ENCODE results near the gene ZNF775.

The ZNF775 gene

GRCh38 chr7:150371996-150372270 lies 7.2 kb upstream of the ZNF775 start:
- no peak for DNase-seq
- no peak for TF ChIP-seq CTCF (IDR thresholded peaks at IDR 0.05; ENCODE audit: low read depth, low read length, missing control alignments)
- in situ Hi-C loops (cut with HindIII; ENCODE audit: low pct_ligation_motif_present, low sequenced_read_pairs), result no loop called here

GRCh38 chr7:150372271-150373048 lies 6.7 kb upstream of the ZNF775 start:
- H3K27ac ChIP-seq, result no peak overlapping the region
- H3K36me3 ChIP-seq (replicated peaks), result peaks cover 30% of the 10 kb centered on the region
- H3K4me3 ChIP-seq (ENCODE audit: low read depth, low read length), result no peak overlapping the region
- in situ Hi-C loops (cut with HindIII; ENCODE audit: low pct_ligation_motif_present, low sequenced_read_pairs), result no loop called here
- no peak for DNase-seq
- no peaks in the 10 kb centered on the region for H3K27me3 ChIP-seq (replicated peaks)
- TF ChIP-seq CTCF (IDR thresholded peaks at IDR 0.05; ENCODE audit: low read depth, low read length, missing control alignments), result no peak

More at GRCh38 chr7:150371996-150372270, 7.2 kb upstream of the ZNF775 start:
- Histone ChIP-seq H3K36me3 (replicated peaks) (peaks cover 30% of the 10 kb centered on the region), H3K27me3 (replicated peaks) (no peaks in the 10 kb centered on the region), H3K4me3 (ENCODE audit: low read depth, low read length) (no peak overlapping the region), H3K27ac (no peak overlapping the region)

- Histone ChIP-seq H3K27me3 (replicated peaks) (no peaks in the 10 kb centered on the region), H3K36me3 (replicated peaks) (peaks cover 30% of the 10 kb centered on the region), H3K4me3 (ENCODE audit: low read depth, low read length) (no peak overlapping the region), H3K27ac (no peak overlapping the region)
- TF ChIP-seq CTCF (IDR thresholded peaks at IDR 0.05; ENCODE audit: low read depth, low read length, missing control alignments), result no peak
- in situ Hi-C loops (cut with HindIII; ENCODE audit: low pct_ligation_motif_present, low sequenced_read_pairs), result no loop called here
- DNase-seq, result no peak
Measured at GRCh38 chr7:150373049-150373801, 5.9 kb upstream of the ZNF775 start.

- TF ChIP-seq CTCF (IDR thresholded peaks at IDR 0.05; ENCODE audit: low read depth, low read length, missing control alignments), result no peak
- no peaks in the 10 kb centered on the region for H3K27me3 ChIP-seq (replicated peaks)
- no peak for DNase-seq
- in situ Hi-C loops (cut with HindIII; ENCODE audit: low pct_ligation_motif_present, low sequenced_read_pairs), result no loop called here
- H3K27ac ChIP-seq, result no peak overlapping the region
- H3K4me3 ChIP-seq (ENCODE audit: low read depth, low read length), result no peak overlapping the region
- H3K36me3 ChIP-seq (replicated peaks), result peaks cover 30% of the 10 kb centered on the region
Measured at GRCh38 chr7:150374026-150374425, 5.1 kb upstream of the ZNF775 start.

GRCh38 chr7:150374472-150374871 lies 4.7 kb upstream of the ZNF775 start:
- no peak overlapping the region for H3K4me3 ChIP-seq (ENCODE audit: low read depth, low read length)
- no peaks in the 10 kb centered on the region for H3K27me3 ChIP-seq (replicated peaks)
- H3K27ac ChIP-seq, result no peak overlapping the region
- TF ChIP-seq CTCF (IDR thresholded peaks at IDR 0.05; ENCODE audit: low read depth, low read length, missing control alignments), result no peak
- in situ Hi-C loops (cut with HindIII; ENCODE audit: low pct_ligation_motif_present, low sequenced_read_pairs), result no loop called here
- no peak for DNase-seq
- H3K36me3 ChIP-seq (replicated peaks), result peaks cover 30% of the 10 kb centered on the region
